Measurements from ENCODE around the gene OR6B1. TPM values are rescaled to one million over a fixed set of nuclear protein-coding genes. Genes with fewer than 3 reads are reported as not detected.

The OR6B1 gene
- total RNA-seq (2022; extraction: Qiagen RNA extraction; ENCODE audit: low read depth): not detected in 5 replicates

DNA sequence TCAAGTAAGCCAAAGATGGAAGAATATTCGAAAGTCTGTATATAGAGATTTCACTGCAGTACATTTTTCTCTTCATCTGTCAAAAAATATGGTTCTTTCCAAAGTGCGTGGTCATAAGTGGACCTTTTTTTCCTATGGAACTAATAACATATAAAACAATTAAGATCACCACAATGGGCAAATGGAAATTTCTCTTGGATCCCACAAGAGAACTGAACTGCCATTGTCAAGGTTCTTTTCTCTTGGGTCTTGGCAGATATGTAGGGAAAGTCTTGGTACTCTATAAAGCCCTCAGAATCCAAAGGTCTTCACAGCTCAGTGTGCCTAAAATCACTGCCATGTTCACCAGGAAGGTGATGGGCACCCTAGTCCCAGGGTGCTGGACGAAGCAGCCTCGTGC lies at the start of gene OR6B1:
TSS of gene OR6B1 (plus strand) at position 301 of the 400 bp plus-strand sequence. CDS start 3,677 bp downstream, outside the sequence.

DNA sequence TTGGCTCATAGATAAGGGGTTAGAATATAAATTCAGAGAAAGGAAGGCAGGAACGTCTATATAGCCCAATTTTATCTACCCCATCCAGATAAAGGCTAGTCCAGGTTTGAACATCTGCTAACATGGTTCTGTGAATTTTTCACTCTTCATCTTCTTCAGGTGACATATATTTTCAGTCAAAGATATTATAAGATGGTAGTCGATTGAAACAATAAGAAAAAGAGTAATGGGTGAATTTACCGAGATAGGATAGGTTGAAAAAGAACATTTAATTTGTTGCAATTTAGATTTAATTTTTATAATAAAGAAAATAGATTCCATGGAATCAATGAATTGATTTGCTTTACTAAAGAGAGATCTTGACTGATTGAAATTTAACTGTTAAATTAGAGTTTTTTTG lies 45.6 kb upstream of the OR6B1 start, which contains the start of gene OR2F1:
TSS of gene OR2F1 (plus strand) at position 301 of the 400 bp plus-strand sequence. CDS start 5,127 bp downstream, outside the sequence.

GRCh38 chr7:144048648-144049047 lies 48.5 kb downstream of the OR6B1 start, which contains the start of gene OR2A5:
OR2A5 (plus strand) TSS chr7:144048948; CDS start chr7:144050402, 1,454 bp downstream.

Other genes starting within 250 kb of the OR6B1 start
- not detected in 5 replicates for gene CTAGE6, start 242.6 kb upstream of the OR6B1 start, total RNA-seq (2022; extraction: Qiagen RNA extraction; ENCODE audit: low read depth)
- 11.8 to 21.6 TPM (median 17.9 TPM) in 5 replicates for gene TCAF1, start 98.1 kb upstream of the OR6B1 start, total RNA-seq (2022; extraction: Qiagen RNA extraction; ENCODE audit: low read depth)
- gene OR2F2, start 65.1 kb upstream of the OR6B1 start, total RNA-seq (2022; extraction: Qiagen RNA extraction; ENCODE audit: low read depth): not detected in 5 replicates
- not detected in 5 replicates for gene OR2F1, start 45.5 kb upstream of the OR6B1 start, total RNA-seq (2022; extraction: Qiagen RNA extraction; ENCODE audit: low read depth)
- not detected in 5 replicates for gene OR2A5, start 48.6 kb downstream of the OR6B1 start, total RNA-seq (2022; extraction: Qiagen RNA extraction; ENCODE audit: low read depth)
- not detected in 5 replicates for gene OR2A25, start 69.5 kb downstream of the OR6B1 start, total RNA-seq (2022; extraction: Qiagen RNA extraction; ENCODE audit: low read depth)
- gene OR2A12, start 86.0 kb downstream of the OR6B1 start, total RNA-seq (2022; extraction: Qiagen RNA extraction; ENCODE audit: low read depth): not detected in 5 replicates
- not detected in 5 replicates for gene OR2A2, start 109.3 kb downstream of the OR6B1 start, total RNA-seq (2022; extraction: Qiagen RNA extraction; ENCODE audit: low read depth)
- gene OR2A14, start 122.9 kb downstream of the OR6B1 start, total RNA-seq (2022; extraction: Qiagen RNA extraction; ENCODE audit: low read depth): not detected in 5 replicates
- gene CTAGE4, start 183.1 kb downstream of the OR6B1 start, total RNA-seq (2022; extraction: Qiagen RNA extraction; ENCODE audit: low read depth): not detected in 5 replicates
- 0.15 to 0.51 TPM (median 0.33 TPM) in 5 replicates for gene ARHGEF35, start 195.5 kb downstream of the OR6B1 start, total RNA-seq (2022; extraction: Qiagen RNA extraction; ENCODE audit: low read depth)
- gene OR2A42, start 239.3 kb downstream of the OR6B1 start, total RNA-seq (2022; extraction: Qiagen RNA extraction; ENCODE audit: low read depth): not detected in 5 replicates

All from A549 treated with ZK216348 at 1 μM for 4 hours (cell line).